IPS-18a (cell line): Measurements from ENCODE around the gene NUDT7.

Source experiments
- H3K27ac ChIP-seq: one replicate; pipeline ENCODE4 v1.5.1; 2013; ENCODE audit warnings: low read length
- H3K27me3 ChIP-seq: one replicate; pipeline ENCODE4 v1.6.1; 2013; ENCODE audit warnings: mild to moderate bottlenecking, low read length; ENCODE audit not compliant: control insufficient read depth, insufficient read depth
- H3K36me3 ChIP-seq: one replicate; pipeline ENCODE4 v1.6.1; 2013; ENCODE audit warnings: low read depth, low read length; ENCODE audit not compliant: control insufficient read depth
- H3K4me1 ChIP-seq: one replicate; pipeline ENCODE4 v1.6.1; 2013; ENCODE audit warnings: low read depth, low read length; ENCODE audit not compliant: control insufficient read depth
- H3K4me3 ChIP-seq: one replicate; pipeline ENCODE4 v1.5.1; 2013; ENCODE audit warnings: low read length
- H3K9ac ChIP-seq: one replicate; pipeline ENCODE4 v1.6.1; 2013; ENCODE audit warnings: mild to moderate bottlenecking, low read length, moderate library complexity
- H3K9me3 ChIP-seq: one replicate; pipeline ENCODE4 v1.6.1; 2013; ENCODE audit warnings: low read depth, low read length; ENCODE audit not compliant: control insufficient read depth

The NUDT7 gene

GRCh38 chr16:77759821-77760220 lies 37.5 kb downstream of the NUDT7 start:
- Histone ChIP-seq H3K9ac (no peak overlapping the region), H3K27me3 (no peaks in the 10 kb centered on the region), H3K27ac (no peak overlapping the region), H3K4me3 (no peak overlapping the region), H3K4me1 (no peaks in the 10 kb centered on the region), H3K9me3 (no peaks in the 10 kb centered on the region), H3K36me3 (no peaks in the 10 kb centered on the region)

GRCh38 chr16:77760800-77761199 lies 38.5 kb downstream of the NUDT7 start:
- no peaks in the 10 kb centered on the region for H3K27me3 ChIP-seq
- no peaks in the 10 kb centered on the region for H3K4me1 ChIP-seq
- no peak overlapping the region for H3K27ac ChIP-seq
- H3K9ac ChIP-seq, result no peak overlapping the region
- no peaks in the 10 kb centered on the region for H3K9me3 ChIP-seq
- H3K4me3 ChIP-seq, result no peak overlapping the region
- H3K36me3 ChIP-seq, result no peaks in the 10 kb centered on the region

GRCh38 chr16:77761204-77761603 lies 38.9 kb downstream of the NUDT7 start:
- Histone ChIP-seq H3K36me3 (no peaks in the 10 kb centered on the region), H3K27ac (no peak overlapping the region), H3K4me3 (no peak overlapping the region), H3K4me1 (no peaks in the 10 kb centered on the region), H3K9me3 (no peaks in the 10 kb centered on the region), H3K9ac (no peak overlapping the region), H3K27me3 (no peaks in the 10 kb centered on the region)

GRCh38 chr16:77762262-77762661 lies 39.9 kb downstream of the NUDT7 start:
- Histone ChIP-seq H3K27ac (no peak overlapping the region), H3K4me3 (no peak overlapping the region), H3K9ac (no peak overlapping the region), H3K27me3 (no peaks in the 10 kb centered on the region), H3K9me3 (no peaks in the 10 kb centered on the region), H3K4me1 (no peaks in the 10 kb centered on the region), H3K36me3 (no peaks in the 10 kb centered on the region)

- Histone ChIP-seq H3K4me3 (no peak overlapping the region), H3K36me3 (no peaks in the 10 kb centered on the region), H3K9ac (no peak overlapping the region), H3K27ac (no peak overlapping the region), H3K4me1 (no peaks in the 10 kb centered on the region), H3K9me3 (no peaks in the 10 kb centered on the region), H3K27me3 (no peaks in the 10 kb centered on the region)
Observed at GRCh38 chr16:77763994-77764393, 41.7 kb downstream of the NUDT7 start.

GRCh38 chr16:77767211-77767610 lies 44.9 kb downstream of the NUDT7 start:
- Histone ChIP-seq H3K9me3 (no peaks in the 10 kb centered on the region), H3K36me3 (no peaks in the 10 kb centered on the region), H3K9ac (no peak overlapping the region), H3K4me1 (no peaks in the 10 kb centered on the region), H3K27ac (no peak overlapping the region), H3K27me3 (no peaks in the 10 kb centered on the region), H3K4me3 (no peak overlapping the region)

- no peaks in the 10 kb centered on the region for H3K9me3 ChIP-seq
- H3K4me3 ChIP-seq, result no peak overlapping the region
- no peaks in the 10 kb centered on the region for H3K27me3 ChIP-seq
- H3K9ac ChIP-seq, result no peak overlapping the region
- H3K4me1 ChIP-seq, result no peaks in the 10 kb centered on the region
- no peak overlapping the region for H3K27ac ChIP-seq
- H3K36me3 ChIP-seq, result no peaks in the 10 kb centered on the region
Observed at GRCh38 chr16:77767826-77768225, 45.5 kb downstream of the NUDT7 start.

GRCh38 chr16:77775911-77776909 lies 53.9 kb downstream of the NUDT7 start:
- H3K27me3 ChIP-seq, result no peaks in the 10 kb centered on the region
- no peaks in the 10 kb centered on the region for H3K9me3 ChIP-seq
- H3K4me1 ChIP-seq, result no peaks in the 10 kb centered on the region
- no peaks in the 10 kb centered on the region for H3K36me3 ChIP-seq
- no peak overlapping the region for H3K27ac ChIP-seq
- no peak overlapping the region for H3K9ac ChIP-seq
- H3K4me3 ChIP-seq, result no peak overlapping the region

GRCh38 chr16:77777745-77778144 lies 55.4 kb downstream of the NUDT7 start:
- H3K9me3 ChIP-seq, result no peaks in the 10 kb centered on the region
- H3K4me1 ChIP-seq, result no peaks in the 10 kb centered on the region
- H3K4me3 ChIP-seq, result no peak overlapping the region
- no peaks in the 10 kb centered on the region for H3K27me3 ChIP-seq
- no peak overlapping the region for H3K27ac ChIP-seq
- no peaks in the 10 kb centered on the region for H3K36me3 ChIP-seq
- H3K9ac ChIP-seq, result no peak overlapping the region

GRCh38 chr16:77780378-77780837 lies 58.1 kb downstream of the NUDT7 start:
- no peaks in the 10 kb centered on the region for H3K4me1 ChIP-seq
- no peaks in the 10 kb centered on the region for H3K36me3 ChIP-seq
- no peak overlapping the region for H3K27ac ChIP-seq
- no peak overlapping the region for H3K4me3 ChIP-seq
- H3K9ac ChIP-seq, result no peak overlapping the region
- no peaks in the 10 kb centered on the region for H3K9me3 ChIP-seq
- no peaks in the 10 kb centered on the region for H3K27me3 ChIP-seq

- no peak overlapping the region for H3K27ac ChIP-seq
- H3K36me3 ChIP-seq, result no peaks in the 10 kb centered on the region
- no peaks in the 10 kb centered on the region for H3K9me3 ChIP-seq
- no peaks in the 10 kb centered on the region for H3K4me1 ChIP-seq
- H3K27me3 ChIP-seq, result peaks cover 3% of the 10 kb centered on the region
- no peak overlapping the region for H3K4me3 ChIP-seq
- no peak overlapping the region for H3K9ac ChIP-seq
Observed at GRCh38 chr16:77781091-77781490, 58.8 kb downstream of the NUDT7 start.

- Histone ChIP-seq H3K27ac (no peak overlapping the region), H3K9me3 (no peaks in the 10 kb centered on the region), H3K4me3 (no peak overlapping the region), H3K36me3 (no peaks in the 10 kb centered on the region), H3K27me3 (peaks cover 19% of the 10 kb centered on the region), H3K4me1 (no peaks in the 10 kb centered on the region), H3K9ac (no peak overlapping the region)
Observed at GRCh38 chr16:77782694-77783093, 60.4 kb downstream of the NUDT7 start.
